ENCODE data around the gene IQGAP2.
"Not testable (repeated sequence)": the region's sequence is repeated elsewhere in the genome, so short reads cannot be mapped to it uniquely, and the experiment has no call there.

The IQGAP2 gene

GRCh38 chr5:76422227-76422626 lies 19.1 kb downstream of the IQGAP2 start:
- no peak for DNase-seq

DNA sequence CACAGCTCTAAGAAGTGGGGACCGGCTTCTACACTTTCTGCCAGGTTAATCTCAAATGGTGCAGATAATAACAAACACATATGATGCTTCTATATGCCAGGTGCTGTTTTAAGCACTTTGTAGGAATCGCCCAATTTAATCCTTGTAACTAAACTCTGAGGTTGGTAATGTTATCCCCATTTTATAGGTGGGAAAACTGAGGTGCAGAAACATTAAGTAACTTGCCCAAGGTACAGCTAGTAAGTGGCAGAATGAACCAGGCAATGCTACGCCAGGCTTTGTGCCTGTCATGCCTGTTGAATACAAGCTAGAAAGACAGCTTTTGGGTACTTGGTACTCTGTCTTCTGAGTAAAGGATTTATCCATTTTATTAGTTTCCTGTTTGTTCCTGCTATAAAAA lies 19.7 kb downstream of the IQGAP2 start:
- no peak for DNase-seq

- DNase-seq = no peak
These were observed 22.1 kb downstream of the IQGAP2 start for GRCh38 chr5:76425146-76425545.

- no peak for DNase-seq
These were observed 23.1 kb downstream of the IQGAP2 start for GRCh38 chr5:76425928-76426804.

DNA sequence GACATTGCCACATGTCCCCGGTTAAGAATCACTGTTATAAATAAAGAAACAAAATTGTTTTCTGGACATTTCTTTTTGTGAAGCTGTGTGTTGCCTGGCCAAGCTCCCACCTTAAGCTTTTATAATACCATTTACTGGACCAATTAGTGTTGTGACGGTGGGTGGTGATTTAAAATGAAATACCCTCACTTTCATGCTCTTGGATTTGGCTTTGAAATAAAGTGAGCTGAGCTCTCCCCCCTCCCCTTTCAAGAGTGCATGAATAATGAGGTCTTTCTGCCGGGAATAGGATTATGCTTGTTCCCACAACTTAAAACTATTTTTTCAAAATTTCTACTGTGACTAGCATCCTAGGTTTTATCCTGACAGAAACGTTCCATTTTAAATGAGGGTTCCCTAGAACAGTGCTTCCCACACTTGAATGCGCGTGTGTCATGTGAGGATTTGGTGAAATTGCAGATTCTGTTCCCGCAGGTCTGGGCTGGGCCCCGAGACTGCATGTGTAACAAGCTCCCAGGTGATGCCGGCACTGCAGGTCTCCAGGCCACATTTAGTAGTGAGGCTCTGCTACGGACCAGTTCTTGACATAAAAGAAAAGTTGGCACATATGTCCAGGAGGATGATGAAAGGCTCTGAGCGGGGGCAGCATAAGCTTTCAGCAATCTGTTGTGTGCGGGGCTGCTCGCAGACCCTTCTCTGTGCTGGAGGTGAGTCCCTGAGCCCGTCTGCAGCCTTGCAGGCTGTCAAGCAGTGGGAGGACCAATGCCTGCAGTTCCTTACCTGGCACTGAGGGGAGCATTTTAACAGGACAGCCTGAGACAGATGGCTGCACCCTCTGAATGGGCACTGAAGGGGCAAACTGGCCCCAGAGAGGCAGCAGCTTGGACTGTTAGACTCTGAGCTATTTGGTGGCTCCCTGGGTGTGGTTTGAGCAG lies 24.4 kb downstream of the IQGAP2 start:
- DNase-seq = no peak

DNA sequence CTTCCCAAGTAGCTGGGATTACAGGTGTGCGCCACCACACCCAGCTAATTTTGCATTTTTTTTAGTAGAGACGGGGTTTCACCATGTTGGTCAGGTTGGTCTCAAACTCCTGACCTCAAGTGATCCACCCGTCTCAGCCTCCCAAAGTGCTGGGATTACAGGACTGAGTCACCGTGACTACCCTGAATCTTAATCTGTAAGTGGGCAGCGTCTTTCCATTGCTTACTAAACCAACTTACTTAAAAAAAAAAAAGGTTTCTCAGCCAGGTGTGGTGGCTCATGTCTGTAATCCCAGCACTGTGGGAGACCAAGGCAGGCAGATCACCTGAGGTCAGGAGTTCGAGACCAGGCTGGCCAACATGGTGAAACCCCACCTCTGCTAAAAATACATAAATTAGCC lies 25.5 kb downstream of the IQGAP2 start:
- not testable (repeated sequence) for DNase-seq

DNA sequence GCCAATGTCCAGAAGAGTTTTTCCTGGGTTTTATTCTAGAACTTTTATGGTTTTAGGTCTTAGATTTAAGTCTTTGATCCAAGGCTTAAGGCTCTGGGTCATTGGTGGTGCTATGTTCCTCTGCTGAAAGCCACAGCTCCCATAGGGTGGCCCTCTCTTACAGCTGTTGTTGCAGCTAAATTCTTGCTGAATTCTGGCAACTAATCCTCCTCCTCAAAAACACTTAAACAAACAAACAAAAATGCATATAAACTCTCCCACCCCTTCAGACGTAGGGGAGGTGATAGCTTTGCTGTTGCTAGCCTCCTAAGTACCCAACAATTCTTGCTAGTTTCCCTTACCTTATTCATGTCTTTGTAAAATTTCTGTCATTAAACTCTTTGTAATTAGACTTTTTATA lies 30.2 kb downstream of the IQGAP2 start:
- DNase-seq = no peak

- DNase-seq = not testable (repeated sequence)
These were observed 34.4 kb downstream of the IQGAP2 start for GRCh38 chr5:76437507-76437906.

DNA sequence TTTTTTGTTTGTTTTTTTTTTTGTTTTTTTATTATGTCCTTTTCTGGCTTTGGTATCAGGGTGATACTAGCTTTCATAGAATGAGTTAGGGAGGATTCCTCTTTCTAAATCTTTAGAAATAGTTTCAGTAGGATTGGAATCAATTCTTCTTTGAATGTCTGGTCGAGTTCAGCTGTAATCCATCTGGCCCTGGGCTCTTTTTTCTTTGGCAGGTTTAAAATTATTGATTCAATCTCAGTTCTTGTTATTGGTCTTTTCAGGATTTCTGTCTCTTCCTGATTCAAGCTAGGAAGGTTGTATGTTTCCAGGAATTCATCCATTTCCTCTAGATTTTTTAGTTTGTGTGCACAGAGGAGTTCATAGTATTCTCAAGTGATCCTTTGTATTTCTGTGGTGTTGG lies 34.9 kb downstream of the IQGAP2 start:
- no peak for DNase-seq

GRCh38 chr5:76439201-76439600 lies 36.1 kb downstream of the IQGAP2 start:
- no peak for DNase-seq

DNA sequence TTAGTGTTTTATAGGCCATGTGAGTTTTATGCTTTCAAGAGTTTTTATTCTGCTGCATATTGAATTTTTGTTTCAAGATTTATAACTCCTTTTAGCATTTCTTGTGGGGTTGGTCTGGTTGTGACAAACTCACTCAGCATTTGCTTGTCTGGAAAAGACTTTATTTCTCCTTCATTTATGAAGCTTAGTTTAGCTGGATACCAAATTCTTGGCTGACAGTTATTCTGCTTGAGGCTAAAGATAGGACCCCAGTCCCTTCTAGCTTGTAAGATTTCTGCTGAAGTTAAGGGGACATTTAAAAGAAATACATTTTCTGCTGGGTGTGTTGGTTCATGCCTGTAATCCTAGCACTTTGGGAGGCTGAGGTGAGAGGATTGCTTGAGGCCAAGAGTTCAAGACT lies 36.8 kb downstream of the IQGAP2 start:
- DNase-seq = no peak

GRCh38 chr5:76441101-76441500 lies 38.0 kb downstream of the IQGAP2 start:
- no peak for DNase-seq

DNA sequence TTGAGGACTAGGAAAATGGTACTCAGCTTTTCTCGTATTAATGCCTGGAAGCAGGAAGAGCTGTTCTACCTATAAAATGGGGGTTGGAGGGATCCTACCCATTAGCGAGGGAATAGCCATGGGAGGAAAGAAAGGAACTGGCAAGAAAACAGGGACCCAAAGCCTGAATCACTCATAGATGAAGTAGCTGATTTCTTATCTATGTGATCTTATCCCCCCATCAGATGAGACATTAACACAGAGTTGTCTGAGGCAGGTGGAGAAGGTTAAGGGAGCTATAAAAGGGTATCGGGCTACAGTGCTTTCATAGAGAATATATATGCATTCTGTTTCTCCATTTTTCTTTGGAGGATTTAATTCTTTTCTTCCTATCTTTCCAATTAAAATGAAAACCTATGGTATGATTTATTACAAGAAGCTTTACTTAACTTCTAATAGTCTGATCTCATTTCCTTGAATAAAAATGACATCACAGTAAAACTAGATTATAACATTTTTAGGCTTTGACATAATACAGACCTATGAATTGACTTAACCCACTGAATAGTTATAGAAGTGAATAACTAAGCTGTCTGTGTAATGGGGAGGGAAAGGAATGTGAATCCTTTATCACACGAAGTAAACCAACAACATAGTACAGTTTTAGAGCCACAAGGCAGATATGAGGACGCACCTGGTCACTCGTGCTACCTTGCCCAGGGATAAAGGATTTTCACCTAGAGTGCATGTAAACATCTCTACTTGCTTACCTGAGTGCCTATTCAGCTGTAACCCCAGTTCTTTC lies 39.0 kb downstream of the IQGAP2 start:
- DNase-seq = no peak

DNA sequence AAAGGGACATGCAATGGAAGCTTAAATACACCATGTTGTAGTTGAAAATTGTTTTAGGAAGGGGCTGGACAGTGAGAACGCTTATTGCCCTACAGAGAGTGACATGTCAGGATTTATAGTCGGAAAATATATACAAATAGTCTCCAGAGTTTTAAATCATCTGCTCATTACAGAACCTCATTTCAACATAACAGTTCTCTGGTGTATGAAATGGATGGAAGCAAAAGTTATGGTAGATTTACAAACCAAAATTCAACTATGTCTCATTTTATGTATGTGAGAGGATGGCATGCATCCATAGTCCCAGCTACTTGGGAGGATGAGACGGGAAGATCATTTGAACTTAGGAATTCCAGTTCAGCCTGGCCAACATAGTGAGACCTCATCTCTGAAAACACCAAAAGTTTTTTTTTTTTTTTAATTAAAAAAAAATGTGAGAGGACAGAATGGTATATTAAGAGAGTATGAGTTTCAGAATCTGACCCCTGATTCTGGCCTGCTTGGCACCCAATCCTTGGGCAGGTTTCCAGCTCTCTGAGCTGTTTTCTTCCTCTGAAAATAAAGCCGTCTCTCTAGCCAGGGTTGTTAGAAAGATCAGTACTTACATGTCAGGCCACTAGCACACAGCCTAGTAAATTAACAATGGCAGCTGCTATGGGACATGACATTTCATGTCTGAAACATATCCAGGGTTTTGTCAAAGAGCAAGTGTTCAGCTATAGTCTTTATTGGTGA lies 40.1 kb downstream of the IQGAP2 start:
- DNase-seq = no peak

DNA sequence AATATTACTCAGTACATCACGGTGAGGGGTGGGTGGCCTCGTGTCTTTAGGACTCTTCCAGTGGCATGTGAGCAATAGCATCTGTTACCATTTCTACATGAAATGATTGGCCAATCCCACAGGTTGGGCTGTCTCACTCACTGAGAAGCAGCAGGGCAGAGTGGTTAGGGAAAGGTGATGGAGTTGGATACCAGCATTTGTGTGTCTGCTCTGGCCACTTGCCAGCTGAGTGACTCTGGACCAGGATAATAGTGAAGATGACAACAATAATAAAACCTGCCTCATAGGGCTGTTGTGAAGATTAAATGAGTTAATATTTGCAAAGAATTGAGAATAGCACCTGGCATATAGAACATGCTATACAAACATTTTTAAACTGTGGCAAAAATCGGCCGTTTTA lies 42.0 kb downstream of the IQGAP2 start:
- DNase-seq = no peak

DNA sequence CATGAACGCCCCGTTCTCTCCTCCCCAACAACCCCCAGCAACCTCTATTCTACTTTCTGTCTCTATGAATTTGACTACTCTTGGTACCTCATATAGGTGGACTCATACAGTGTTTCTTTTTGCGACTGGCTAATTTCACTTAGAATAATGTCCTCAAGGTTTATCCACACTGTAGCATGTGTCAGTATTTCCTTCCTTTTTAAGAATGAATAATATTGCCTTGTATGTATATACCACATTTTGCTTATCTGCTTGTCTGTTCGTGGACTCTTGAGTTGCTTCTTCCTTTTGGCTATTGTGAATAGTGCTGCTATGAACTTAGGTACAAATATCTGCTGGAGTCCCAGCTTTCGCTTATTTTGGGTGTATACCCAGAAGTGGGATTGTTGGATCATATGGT lies 42.7 kb downstream of the IQGAP2 start:
- DNase-seq = no peak

GRCh38 chr5:76446776-76447175 lies 43.7 kb downstream of the IQGAP2 start:
- no peak for DNase-seq

GRCh38 chr5:76449606-76450005 lies 46.5 kb downstream of the IQGAP2 start:
- DNase-seq = peak; percentile 5 to 44

DNA sequence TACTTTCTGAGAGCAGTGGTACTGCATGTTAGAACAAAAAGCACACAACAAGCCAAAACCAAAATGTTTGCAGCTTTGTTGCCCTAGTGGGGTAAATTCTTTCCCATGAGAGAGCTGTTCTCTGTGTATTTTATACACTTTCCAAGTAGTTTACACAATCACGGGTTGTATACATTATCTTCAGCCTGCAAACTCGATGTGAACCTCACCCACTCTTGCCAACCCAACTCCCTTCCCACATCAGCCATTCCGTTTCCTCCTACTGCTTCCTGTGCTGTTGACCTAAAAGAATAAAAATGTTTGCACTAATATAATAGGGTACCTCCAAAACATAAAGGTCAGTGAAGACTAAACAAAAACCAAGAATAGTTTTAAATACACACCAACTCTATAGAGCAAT lies 47.0 kb downstream of the IQGAP2 start:
- no peak for DNase-seq

- DNase-seq = no peak
These were observed 48.1 kb downstream of the IQGAP2 start for GRCh38 chr5:76451031-76451701.

DNA sequence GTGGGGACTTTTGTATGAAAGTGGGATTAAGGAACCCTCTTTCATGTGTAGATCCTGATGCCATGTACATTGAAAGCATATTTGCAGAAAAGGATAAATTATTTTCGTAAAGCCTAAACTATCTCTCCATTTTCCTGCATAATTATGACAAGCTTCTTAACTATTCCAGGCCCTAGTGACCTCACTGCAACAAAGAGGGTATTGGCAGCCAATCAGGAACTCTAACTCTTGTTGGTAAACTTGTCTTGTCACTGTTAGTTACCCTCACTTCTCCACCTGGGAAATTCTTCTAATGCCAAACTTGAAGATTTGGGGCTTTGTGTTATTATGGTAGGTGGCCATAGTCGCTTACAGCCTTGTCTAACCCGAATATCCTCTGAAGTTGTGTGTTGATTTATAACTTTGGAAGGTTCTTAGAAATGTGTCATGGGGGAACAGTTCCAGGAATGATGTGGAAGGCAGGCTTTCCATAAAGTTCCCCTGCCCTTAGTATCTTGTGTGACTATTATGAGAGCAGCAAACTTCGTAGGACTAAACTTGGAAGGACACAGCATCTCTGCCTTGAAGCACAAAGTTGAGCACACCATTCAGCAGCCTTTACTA lies 52.5 kb downstream of the IQGAP2 start:
- no peak for DNase-seq

Measured in NCI-H526 (cell line).